ENCODE data around the gene ENO2. TPM values are rescaled to one million over a fixed set of nuclear protein-coding genes. Genes with fewer than 3 reads are reported as not detected.

ENO2 gene
- total RNA-seq, 2 donors from 2014 or later: 234 to 858 TPM

GRCh38 chr12:6952121-6952862 is 37.9 kb downstream of the ENO2 start:
- peak; percentile 6 for ATAC-seq (replicated peaks)
- H3K27ac Mint-ChIP-seq: peak overlapping the region; percentile 100
- H3K27me3 Mint-ChIP-seq: no peaks in the 10 kb centered on the region
- H3K9me3 Mint-ChIP-seq: no peaks in the 10 kb centered on the region
- H3K4me3 Mint-ChIP-seq: peak overlapping the region; percentile 87
- peaks cover 86% of the 10 kb centered on the region for H3K36me3 Mint-ChIP-seq (ENCODE audit: low read depth)
- H3K4me1 Mint-ChIP-seq: peaks cover 59% of the 10 kb centered on the region

- Mint-ChIP-seq H3K27me3 (no peaks in the 10 kb centered on the region), H3K36me3 (ENCODE audit: low read depth) (peaks cover 86% of the 10 kb centered on the region), H3K27ac (peak overlapping the region; percentile 100), H3K9me3 (no peaks in the 10 kb centered on the region), H3K4me1 (peaks cover 55% of the 10 kb centered on the region), H3K4me3 (peak overlapping the region; percentile 87)
- ATAC-seq (replicated peaks): no peak
Measured at GRCh38 chr12:6952863-6953441, 38.6 kb downstream of the ENO2 start.

GRCh38 chr12:6953442-6954315 is 39.3 kb downstream of the ENO2 start:
- H3K4me1 Mint-ChIP-seq: peaks cover 55% of the 10 kb centered on the region
- peak overlapping the region; percentile 100 for H3K27ac Mint-ChIP-seq
- ATAC-seq (replicated peaks): peak; percentile 60
- H3K9me3 Mint-ChIP-seq: no peaks in the 10 kb centered on the region
- H3K36me3 Mint-ChIP-seq (ENCODE audit: low read depth): peaks cover 87% of the 10 kb centered on the region
- H3K27me3 Mint-ChIP-seq: no peaks in the 10 kb centered on the region
- H3K4me3 Mint-ChIP-seq: peak overlapping the region; percentile 87

- Mint-ChIP-seq H3K4me1 (peaks cover 57% of the 10 kb centered on the region), H3K9me3 (no peaks in the 10 kb centered on the region), H3K27me3 (no peaks in the 10 kb centered on the region), H3K36me3 (ENCODE audit: low read depth) (peaks cover 88% of the 10 kb centered on the region), H3K27ac (peak overlapping the region; percentile 100), H3K4me3 (peak overlapping the region; percentile 87)
- ATAC-seq (replicated peaks): no peak
Measured at GRCh38 chr12:6954316-6955107, 40.1 kb downstream of the ENO2 start.

- Mint-ChIP-seq H3K36me3 (ENCODE audit: low read depth) (peaks cover 96% of the 10 kb centered on the region), H3K27ac (peak overlapping the region; percentile 100), H3K27me3 (no peaks in the 10 kb centered on the region), H3K9me3 (no peaks in the 10 kb centered on the region), H3K4me1 (peaks cover 49% of the 10 kb centered on the region), H3K4me3 (peak overlapping the region; percentile 87)
- ATAC-seq (replicated peaks): no peak
Measured at GRCh38 chr12:6955108-6956020, 41.0 kb downstream of the ENO2 start.

- ATAC-seq (replicated peaks): no peak
- H3K27ac Mint-ChIP-seq: peak overlapping the region; percentile 100
- no peaks in the 10 kb centered on the region for H3K27me3 Mint-ChIP-seq
- H3K9me3 Mint-ChIP-seq: no peaks in the 10 kb centered on the region
- H3K4me3 Mint-ChIP-seq: peak overlapping the region; percentile 87
- peaks cover 97% of the 10 kb centered on the region for H3K36me3 Mint-ChIP-seq (ENCODE audit: low read depth)
- H3K4me1 Mint-ChIP-seq: peaks cover 51% of the 10 kb centered on the region
Measured at GRCh38 chr12:6956021-6956727, 41.8 kb downstream of the ENO2 start.

GRCh38 chr12:6957151-6957701 is 42.8 kb downstream of the ENO2 start:
- Mint-ChIP-seq H3K4me1 (peaks cover 59% of the 10 kb centered on the region), H3K27ac (peak overlapping the region; percentile 100), H3K4me3 (peak overlapping the region; percentile 87), H3K27me3 (no peaks in the 10 kb centered on the region), H3K9me3 (no peaks in the 10 kb centered on the region), H3K36me3 (ENCODE audit: low read depth) (peaks cover 100% of the 10 kb centered on the region)
- ATAC-seq (replicated peaks): no peak

- no peaks in the 10 kb centered on the region for H3K9me3 Mint-ChIP-seq
- H3K36me3 Mint-ChIP-seq (ENCODE audit: low read depth): peaks cover 94% of the 10 kb centered on the region
- H3K4me3 Mint-ChIP-seq: peak overlapping the region; percentile 87
Measured at GRCh38 chr12:6957741-6958608, 43.6 kb downstream of the ENO2 start.

GRCh38 chr12:6958609-6959057 is 44.3 kb downstream of the ENO2 start:
- peak overlapping the region; percentile 87 for H3K4me3 Mint-ChIP-seq
- peaks cover 87% of the 10 kb centered on the region for H3K36me3 Mint-ChIP-seq (ENCODE audit: low read depth)
- peaks cover 59% of the 10 kb centered on the region for H3K4me1 Mint-ChIP-seq
- peak overlapping the region; percentile 95 for H3K27ac Mint-ChIP-seq
- H3K9me3 Mint-ChIP-seq: no peaks in the 10 kb centered on the region
- ATAC-seq (replicated peaks): no peak
- H3K27me3 Mint-ChIP-seq: no peaks in the 10 kb centered on the region

More at GRCh38 chr12:6957741-6958608, 43.6 kb downstream of the ENO2 start:
- Mint-ChIP-seq H3K4me1 (peaks cover 59% of the 10 kb centered on the region), H3K27me3 (no peaks in the 10 kb centered on the region), H3K27ac (peak overlapping the region; percentile 95)
- ATAC-seq (replicated peaks): no peak

GRCh38 chr12:6959058-6959804 is 44.9 kb downstream of the ENO2 start:
- Mint-ChIP-seq H3K27me3 (no peaks in the 10 kb centered on the region), H3K27ac (peak overlapping the region; percentile 95), H3K9me3 (no peaks in the 10 kb centered on the region), H3K36me3 (ENCODE audit: low read depth) (peaks cover 86% of the 10 kb centered on the region), H3K4me1 (peaks cover 55% of the 10 kb centered on the region), H3K4me3 (peak overlapping the region; percentile 87)
- peak; percentile 59 for ATAC-seq (replicated peaks)

All from activated T-helper 17 cell treated with anti-CD3 and anti-CD28 coated beads, Interleukin-2, amount 50 U/mL, for 72 hours (primary cell).